HepG2 (cell line): ENCODE data around the gene TPD52L2. TPM values are rescaled to one million over a fixed set of nuclear protein-coding genes. Genes with fewer than 3 reads are reported as not detected.

Source experiments
- CTCF ChIP-seq: sonication (generic); formaldehyde crosslinking; IDR thresholded peaks from 2 replicates; pipeline ENCODE4 v1.5.0; 2020; ENCODE audit warnings: mild to moderate bottlenecking, missing genetic modification reagents, moderate library complexity
- ELF1 ChIP-seq: sonication (generic); formaldehyde crosslinking; IDR thresholded peaks from 2 replicates; pipeline ENCODE4 v1.4.0; 2020; ENCODE audit warnings: missing genetic modification reagents
- ELF3 ChIP-seq: IDR thresholded peaks from 2 replicates; pipeline ENCODE4 v1.6.1; 2016; ENCODE audit warnings: missing genetic modification reagents, missing compliant biosample characterization
- HMGXB4 ChIP-seq, 2 experiments: sonication (generic) in 1 of 2; formaldehyde crosslinking in 1 of 2; IDR thresholded peaks; 2 replicates each; pipeline versions ENCODE4 v1.4.0 to v1.6.1; 2018 to 2020; ENCODE audit warnings: missing genetic modification reagents in 2 of 2, borderline replicate concordance in 1 of 2, low read depth in 1 of 2, mild to moderate bottlenecking in 1 of 2, missing biosample characterization in 1 of 2
- KDM2A ChIP-seq: sonication (generic); formaldehyde crosslinking; IDR thresholded peaks from 2 replicates; pipeline ENCODE4 v1.4.0; 2020; ENCODE audit warnings: low read depth, missing genetic modification reagents, borderline replicate concordance
- KDM4B ChIP-seq: sonication (generic); formaldehyde crosslinking; IDR thresholded peaks from 2 replicates; pipeline ENCODE4 v1.4.0; 2020; ENCODE audit warnings: missing genetic modification reagents
- KLF11 ChIP-seq: IDR thresholded peaks from 2 replicates; pipeline ENCODE4 v1.6.1; 2016; ENCODE audit warnings: missing compliant biosample characterization
- KLF16 ChIP-seq, 2 experiments: sonication (generic) in 1 of 2; formaldehyde crosslinking in 1 of 2; IDR thresholded peaks; 2 replicates each; pipeline versions ENCODE4 v1.6.1 to v1.8.0; 2016 to 2023; ENCODE audit warnings: missing genetic modification reagents in 2 of 2, missing compliant biosample characterization in 1 of 2
- KMT2B ChIP-seq: IDR thresholded peaks from 2 replicates; pipeline ENCODE4 v1.6.1; 2016; ENCODE audit warnings: missing genetic modification reagents, missing compliant biosample characterization
- LCORL ChIP-seq, 2 experiments: fragments of 450-650 bp in 1 of 2; sonication (generic) in 1 of 2; formaldehyde crosslinking in 1 of 2; IDR thresholded peaks; 2 replicates each; pipeline versions ENCODE4 v1.5.0 to v1.6.1; 2017 to 2020; ENCODE audit warnings: antibody characterized with exemption in 1 of 2, missing genetic modification reagents in 1 of 2
- MIER3 ChIP-seq: IDR thresholded peaks from 2 replicates; pipeline ENCODE4 v1.6.1; 2016; ENCODE audit warnings: missing compliant biosample characterization, borderline replicate concordance
- POGZ ChIP-seq: sonication (generic); formaldehyde crosslinking; IDR thresholded peaks from 2 replicates; pipeline ENCODE4 v1.4.0; 2020; ENCODE audit warnings: mild to moderate bottlenecking, missing genetic modification reagents
- RXRB ChIP-seq: IDR thresholded peaks from 2 replicates; pipeline ENCODE4 v1.6.1; 2016; ENCODE audit warnings: borderline replicate concordance, missing genetic modification reagents, missing compliant biosample characterization
- TRAFD1 ChIP-seq: sonication (generic); formaldehyde crosslinking; IDR thresholded peaks from 2 replicates; pipeline ENCODE4 v1.5.1; 2020; ENCODE audit warnings: missing genetic modification reagents, mild to moderate bottlenecking, borderline replicate concordance
- ZNF281 ChIP-seq: sonication (generic); formaldehyde crosslinking; IDR thresholded peaks from 2 replicates; pipeline ENCODE4 v1.4.0; 2020; ENCODE audit warnings: missing genetic modification reagents, borderline replicate concordance
- ZNF362 ChIP-seq: sonication (generic); formaldehyde crosslinking; IDR thresholded peaks from 2 replicates; pipeline ENCODE4 v1.4.0; 2020; ENCODE audit warnings: missing genetic modification reagents, mild to moderate bottlenecking, borderline replicate concordance
- ZNF761 ChIP-seq: sonication (generic); formaldehyde crosslinking; conservative IDR thresholded peaks from 2 replicates; pipeline ENCODE4 v1.4.0; 2020; ENCODE audit warnings: mild to moderate bottlenecking, missing genetic modification reagents
- ZNF782 ChIP-seq: sonication (generic); formaldehyde crosslinking; IDR thresholded peaks from 2 replicates; pipeline ENCODE4 v1.4.0; 2020; ENCODE audit warnings: missing genetic modification reagents, mild to moderate bottlenecking, borderline replicate concordance
- polyA plus RNA-seq, 8 experiments: library from polyadenylated mRNA; depleted of rRNA in 3 of 8; stranded (reverse) in 7 of 8; unstranded in 1 of 8; fragments of >200 nt; fragmentation: Illumina TruSeq in 4 of 8; extraction: Trizol in 4 of 8; gene quantifications; 2 replicates each; pipeline versions ENCODE4 v1.2.1 to v1.2.3, GENCODE V29; 2011 to 2016; ENCODE audit warnings: low read depth in 4 of 8, missing spikeins in 1 of 8, mixed read lengths in 1 of 8; ENCODE audit not compliant: insufficient read depth in 1 of 8
- total RNA-seq, 5 experiments: library from RNA; depleted of rRNA; stranded (reverse); fragments of >200 nt; fragmentation: Illumina TruSeq; extraction: Trizol; gene quantifications; 2 replicates each; pipeline ENCODE4 v1.2.3, GENCODE V29; 2016; ENCODE audit warnings: low read depth in 1 of 5

TPD52L2 gene
- total and polyA plus RNA-seq, 2 of the 13 experiments (the other 11 are each of a cell fraction or from before 2014, with no cell fraction given) = 156 to 184 TPM

GRCh38 chr20:63819224-63819921, 45.7 kb upstream of the TPD52L2 start (continued):
- TF ChIP-seq ZNF761 (CRISPR knock-in tag) (0 out of 2 replicates have a peak, but pooled peaks have one; percentile 4), POGZ (no peak), KLF16 (CRISPR knock-in tag; IDR thresholded peaks at IDR 0.05) (peak in 1 of 2 experiments; percentile 42; a peak in 1 of 4 replicates), ZNF362 (no peak), KDM2A (CRISPR knock-in tag) (peak; percentile 37; the same call in 1 of the 2 replicates), ZNF281 (CRISPR knock-in tag) (0 out of 2 replicates have a peak, but pooled peaks have one; percentile 4), LCORL (IDR thresholded peaks at IDR 0.05) (no peak), LCORL (CRISPR knock-in tag; IDR thresholded peaks at IDR 0.05) (peak; percentile 74), KMT2B (CRISPR knock-in tag) (peak; percentile 26; the same call in 1 of the 2 replicates), ELF3 (CRISPR knock-in tag) (0 out of 2 replicates have a peak, but pooled peaks have one; percentile 28), KLF11 (peak; percentile 69; the same call in 1 of the 2 replicates), RXRB (peak; percentile 43; the same call in 1 of the 2 replicates), CTCF (CRISPR knock-in tag) (peak; percentile 76), ZNF782 (0 out of 2 replicates have a peak, but pooled peaks have one; percentile 15), KDM4B (CRISPR knock-in tag) (peak; percentile 10), MIER3 (CRISPR knock-in tag) (0 out of 2 replicates have a peak, but pooled peaks have one; percentile 27), ELF1 (CRISPR knock-in tag) (peak; percentile 25; the same call in 1 of the 2 replicates), HMGXB4 (CRISPR knock-in tag; IDR thresholded peaks at IDR 0.05; ENCODE audit: borderline replicate concordance in 1 of 2, low read depth in 1 of 2) (peak in 1 of 2 experiments; percentile 46; a peak in 1 of 4 replicates), TRAFD1 (CRISPR knock-in tag) (no peak)
